Head of caudate nucleus (tissue), 42 donors: ENCODE results near the gene SINHCAF.
A peak's percentile ranks its signal among the peaks of the same experiment; 100 is the strongest.
"Not testable (repeated sequence)": the region's sequence is repeated elsewhere in the genome, so short reads cannot be mapped to it uniquely, and the experiment has no call there.

ENCODE experiments used
- DNase-seq, 42 donors: peaks; one replicate each; pipeline versions ENCODE4 v3.0.0 to v3.0.0-alpha.2; 2020 to 2021; ENCODE audit warnings: mixed read lengths in 7 of 42
- intact Hi-C: fragments of 100-400 bp; cut with DNase I; formaldehyde crosslinking; loops from one replicate; pipeline ENCODE4 v1.15.0; 2022

Gene SINHCAF, protein sequence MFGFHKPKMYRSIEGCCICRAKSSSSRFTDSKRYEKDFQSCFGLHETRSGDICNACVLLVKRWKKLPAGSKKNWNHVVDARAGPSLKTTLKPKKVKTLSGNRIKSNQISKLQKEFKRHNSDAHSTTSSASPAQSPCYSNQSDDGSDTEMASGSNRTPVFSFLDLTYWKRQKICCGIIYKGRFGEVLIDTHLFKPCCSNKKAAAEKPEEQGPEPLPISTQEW

DNA sequence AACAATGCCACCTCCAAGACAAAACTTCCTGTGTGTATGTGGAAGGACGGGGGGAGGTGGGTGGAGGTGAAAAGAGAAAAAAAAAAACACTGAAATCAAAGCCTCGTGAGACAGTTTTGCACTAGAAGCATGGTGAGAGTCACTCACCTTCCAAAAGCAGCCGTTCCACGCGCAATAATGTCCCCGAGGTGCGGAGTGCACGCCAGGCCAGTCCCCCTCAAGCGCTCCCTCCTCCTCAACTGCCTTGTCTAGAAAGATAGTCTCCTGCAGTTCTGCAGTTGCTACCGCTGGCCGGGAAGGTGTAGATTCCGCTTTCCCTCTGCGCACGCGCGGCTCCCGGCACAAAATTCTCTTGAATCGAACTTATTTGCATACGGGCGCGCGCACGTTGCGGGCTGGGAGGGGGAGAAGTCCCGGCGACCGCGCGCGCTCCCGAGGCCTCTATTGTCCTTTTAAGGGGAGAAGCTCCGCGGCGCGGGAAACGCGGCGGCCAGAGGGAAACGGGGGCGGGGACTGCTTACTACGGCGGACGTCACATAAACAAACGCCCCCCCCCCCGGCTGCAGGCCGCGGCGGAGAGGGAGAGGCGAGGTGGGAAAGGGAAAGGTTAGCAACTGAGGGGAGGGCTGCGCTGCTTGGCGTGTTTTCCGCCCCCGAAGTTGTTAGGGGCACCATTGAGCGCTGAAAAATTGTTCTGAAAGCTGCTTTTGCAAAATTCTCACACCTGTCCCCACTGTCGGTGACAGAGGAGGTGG is at the start of gene SINHCAF:
Gene SINHCAF (minus strand): TSS at position 274 of the 755 bp plus-strand sequence. CDS start 27,946 bp downstream, outside the sequence.
- intact Hi-C loops, result no loop called here
- DNase-seq, result peak; percentile 96 to 99 (median 98)

DNA sequence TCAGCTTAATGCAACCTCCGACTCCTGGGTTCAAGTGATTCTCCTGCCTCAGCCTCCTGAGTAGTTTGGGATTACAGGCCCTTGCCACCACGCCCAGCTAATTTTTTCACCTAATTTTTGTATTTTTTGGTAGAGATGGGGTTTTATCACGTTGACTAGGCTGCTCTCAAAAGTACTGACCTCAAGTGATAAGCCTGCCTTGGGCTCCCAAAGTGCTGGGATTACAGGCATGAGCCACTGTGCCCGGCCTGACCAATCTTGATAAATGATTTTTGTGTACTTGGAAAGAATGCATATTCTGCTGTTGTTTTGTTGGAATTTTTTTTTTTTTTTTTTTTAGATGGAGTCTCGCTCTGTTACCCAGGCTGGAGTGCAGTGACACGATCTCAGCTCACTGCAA is 49.5 kb upstream of the SINHCAF start:
- DNase-seq, result peak in 1 of 42 donors; percentile 7
- intact Hi-C loops, result not testable (repeated sequence)

DNA sequence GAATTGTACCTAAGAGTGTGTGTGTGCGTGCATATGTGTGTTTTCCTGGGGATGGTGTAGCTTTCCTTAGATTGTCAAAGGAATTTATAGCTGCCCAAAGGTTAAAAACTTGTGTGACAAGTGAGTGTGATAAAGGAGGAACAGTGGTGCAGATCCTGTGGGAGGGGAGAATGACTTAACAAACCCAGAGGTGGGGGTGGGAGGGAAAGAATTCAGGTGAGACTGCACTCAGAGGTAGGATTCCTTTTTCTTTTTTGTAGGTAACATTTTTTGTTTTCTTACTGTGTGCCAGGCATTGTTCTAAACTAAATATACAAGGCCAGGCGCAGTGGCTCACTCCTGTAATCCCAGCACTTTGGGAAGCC is 45.3 kb upstream of the SINHCAF start:
- intact Hi-C loops, result no loop called here
- peak in 11 of 42 donors; percentile 17 to 74 (median 39) for DNase-seq

DNA sequence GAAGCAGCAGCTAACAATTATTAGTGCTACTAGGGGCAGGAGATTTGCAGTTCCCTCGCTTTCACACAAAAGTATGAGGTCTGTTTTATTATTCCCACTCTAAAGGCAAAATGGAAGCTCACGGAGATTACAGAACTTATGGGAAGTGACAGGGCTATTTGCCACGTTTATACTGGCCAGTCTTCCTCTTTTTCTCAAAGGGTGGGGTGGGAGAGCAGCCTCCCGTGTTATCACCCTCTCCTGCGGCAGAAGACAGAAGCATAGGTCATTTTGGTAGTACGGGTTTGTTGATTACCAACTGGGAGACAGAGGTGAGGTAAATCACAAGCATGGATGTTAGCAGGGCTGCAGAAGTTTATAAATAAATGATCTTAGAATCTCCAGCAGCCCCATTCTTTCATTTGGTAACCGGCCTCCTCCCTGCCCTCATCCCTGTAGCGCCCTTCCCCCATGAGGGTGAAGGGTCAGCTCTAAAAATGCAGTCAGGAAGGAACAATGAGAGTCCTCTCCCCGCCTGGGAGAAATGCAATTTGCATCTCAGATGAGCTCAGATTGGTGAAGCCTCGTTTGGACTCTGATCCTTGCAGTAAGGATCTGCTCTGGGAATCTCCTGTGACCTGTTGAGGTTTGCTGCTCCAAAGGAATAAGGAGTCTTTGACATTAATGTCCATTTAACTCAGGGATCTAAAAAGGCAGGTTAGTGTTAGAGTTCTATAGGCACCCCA is 44.7 kb upstream of the SINHCAF start:
- intact Hi-C loops, result no loop called here
- DNase-seq, result peak in 1 of 42 donors; percentile 12

DNA sequence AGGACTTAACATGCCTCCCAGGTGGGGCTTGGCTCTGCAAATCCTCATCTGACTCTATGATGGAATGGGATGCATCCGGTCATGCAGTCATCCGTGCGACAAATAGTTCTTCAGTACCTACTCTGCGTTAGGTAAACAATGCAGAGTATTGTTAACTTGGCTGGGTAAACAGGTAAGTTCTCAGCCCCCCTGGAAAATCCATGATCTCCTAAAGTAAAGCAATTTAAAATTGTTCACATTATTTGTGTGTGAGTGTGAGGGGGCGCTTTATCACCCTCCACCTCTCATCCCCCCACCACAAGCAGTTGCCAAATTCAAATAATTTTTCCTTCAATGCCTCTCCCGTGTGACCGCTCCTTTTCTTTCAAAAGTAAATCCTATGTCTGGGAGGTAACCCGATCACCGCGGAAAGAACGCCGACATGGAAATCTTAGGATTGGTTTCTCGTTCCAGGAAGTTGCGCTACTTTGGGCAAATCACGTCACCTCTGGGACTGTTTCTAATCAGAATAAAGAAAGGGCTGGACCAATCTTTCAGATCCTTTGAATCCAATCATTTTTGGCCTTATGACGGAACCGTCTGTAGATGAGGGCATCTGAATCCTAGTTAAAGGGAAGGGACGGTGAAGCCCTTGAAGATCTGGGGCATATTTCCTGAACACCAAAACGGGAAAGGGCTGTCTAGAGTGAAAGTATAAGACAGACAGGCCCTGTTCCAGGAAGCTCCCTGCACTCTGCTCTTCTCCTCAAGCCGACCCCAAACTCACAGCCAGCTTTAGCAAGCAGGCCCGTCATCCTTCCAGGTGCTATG is 44.0 kb upstream of the SINHCAF start:
- DNase-seq, result peak in 2 of 42 donors; percentile 24 to 37

DNA sequence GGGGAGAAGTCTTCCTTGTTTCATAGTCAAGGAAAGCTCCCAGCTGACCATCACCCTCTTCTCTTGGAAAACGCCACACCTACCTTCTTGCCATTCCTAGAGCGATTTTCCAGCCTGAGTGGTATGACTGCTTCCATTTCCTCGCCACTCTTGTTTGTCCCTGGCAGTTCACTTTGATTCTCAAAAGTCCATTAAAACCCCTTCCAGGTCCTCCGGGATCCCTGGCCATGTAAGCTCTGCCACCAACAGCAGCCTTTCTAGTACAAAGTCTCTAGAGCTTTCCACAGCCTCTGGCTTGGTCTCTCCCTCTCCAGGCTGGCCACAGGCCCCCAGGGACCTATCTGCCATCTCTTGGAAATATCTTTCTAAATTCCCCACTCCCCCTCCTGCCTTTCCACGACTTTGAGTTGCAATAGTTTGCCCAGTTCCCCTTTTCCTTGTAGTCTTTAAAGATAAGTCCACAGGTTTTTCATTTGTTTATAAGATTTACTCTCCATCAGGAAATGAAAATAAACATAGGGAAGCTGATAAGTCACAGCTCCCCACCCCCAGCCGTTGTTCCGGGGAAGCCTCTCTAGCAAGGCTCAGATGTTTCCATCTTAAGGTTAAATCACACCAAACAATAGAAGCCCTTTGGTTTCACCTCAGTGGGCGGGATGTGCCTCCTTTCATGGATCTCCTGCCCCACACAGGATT is 42.9 kb upstream of the SINHCAF start:
- peak in 2 of 42 donors; percentile 22 to 34 for DNase-seq

More for the DNA sequence above, 44.0 kb upstream of the SINHCAF start:
- intact Hi-C loops, result no loop called here

DNA sequence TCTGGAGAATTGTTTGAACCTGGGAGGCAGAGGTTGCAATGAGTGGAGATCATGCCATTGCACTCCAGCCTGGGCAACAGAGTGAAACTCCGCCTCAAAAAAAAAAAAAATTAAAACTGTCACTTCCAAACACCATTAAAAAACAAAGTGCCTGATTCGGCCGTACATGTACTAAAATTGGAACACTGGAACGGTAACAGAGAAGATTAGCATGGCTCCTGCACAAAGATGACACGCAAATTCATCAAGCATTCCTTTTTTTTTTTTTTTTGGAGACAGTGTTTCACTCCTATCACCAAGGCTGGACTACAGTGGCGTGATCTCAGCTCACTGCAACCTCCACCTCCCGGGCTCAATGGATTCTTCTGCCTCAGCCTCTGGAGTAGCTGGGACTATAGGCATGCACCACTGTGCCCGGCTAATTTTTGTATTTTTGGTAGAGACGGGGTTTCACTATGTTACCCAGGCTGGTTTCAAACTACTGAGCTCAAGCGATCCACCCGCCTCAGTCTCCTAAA is 40.2 kb upstream of the SINHCAF start:
- DNase-seq, result peak in 1 of 42 donors; percentile 8
- intact Hi-C loops, result no loop called here

More for the DNA sequence above, 42.9 kb upstream of the SINHCAF start:
- intact Hi-C loops, result no loop called here

DNA sequence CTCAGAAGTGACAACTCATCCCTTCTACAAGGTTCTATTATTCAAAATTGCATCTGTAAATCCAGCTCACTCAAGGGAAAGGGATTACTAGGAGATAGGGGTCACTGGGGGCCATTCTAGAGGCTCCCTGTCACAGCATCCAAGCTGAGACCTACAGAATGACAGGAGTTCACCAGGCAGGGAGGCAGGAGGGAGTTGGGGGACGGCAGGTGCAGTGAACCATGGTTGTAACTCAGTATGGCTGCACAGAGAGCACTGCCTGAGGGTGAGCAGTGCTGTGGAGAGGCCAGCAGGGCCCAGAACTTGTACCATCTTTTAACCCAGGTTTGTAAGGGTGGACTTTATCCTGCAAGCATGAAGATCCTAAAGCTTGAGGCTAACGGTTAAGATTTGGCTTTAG is 37.9 kb upstream of the SINHCAF start:
- intact Hi-C loops, result no loop called here
- no peak for DNase-seq

DNA sequence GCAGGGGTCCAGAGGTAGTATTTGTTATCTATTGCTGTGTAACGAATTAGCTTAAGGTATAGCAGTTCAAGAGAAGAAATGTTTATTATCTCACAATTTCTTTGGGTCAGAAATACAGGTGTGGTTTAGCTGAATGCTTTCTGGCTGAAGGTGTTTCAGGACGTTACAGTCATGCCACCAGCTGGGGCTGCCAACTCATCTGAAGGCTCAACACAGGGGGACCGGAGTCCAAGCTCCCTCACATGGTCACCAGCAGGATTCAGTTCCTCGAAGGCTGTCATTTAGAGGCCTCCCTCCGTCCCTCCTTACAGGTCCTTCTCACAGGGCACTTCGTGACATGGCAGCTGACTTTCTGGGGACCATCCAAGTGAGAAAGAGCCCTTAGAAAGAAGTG is 37.5 kb upstream of the SINHCAF start:
- no peak for DNase-seq
- intact Hi-C loops, result no loop called here

DNA sequence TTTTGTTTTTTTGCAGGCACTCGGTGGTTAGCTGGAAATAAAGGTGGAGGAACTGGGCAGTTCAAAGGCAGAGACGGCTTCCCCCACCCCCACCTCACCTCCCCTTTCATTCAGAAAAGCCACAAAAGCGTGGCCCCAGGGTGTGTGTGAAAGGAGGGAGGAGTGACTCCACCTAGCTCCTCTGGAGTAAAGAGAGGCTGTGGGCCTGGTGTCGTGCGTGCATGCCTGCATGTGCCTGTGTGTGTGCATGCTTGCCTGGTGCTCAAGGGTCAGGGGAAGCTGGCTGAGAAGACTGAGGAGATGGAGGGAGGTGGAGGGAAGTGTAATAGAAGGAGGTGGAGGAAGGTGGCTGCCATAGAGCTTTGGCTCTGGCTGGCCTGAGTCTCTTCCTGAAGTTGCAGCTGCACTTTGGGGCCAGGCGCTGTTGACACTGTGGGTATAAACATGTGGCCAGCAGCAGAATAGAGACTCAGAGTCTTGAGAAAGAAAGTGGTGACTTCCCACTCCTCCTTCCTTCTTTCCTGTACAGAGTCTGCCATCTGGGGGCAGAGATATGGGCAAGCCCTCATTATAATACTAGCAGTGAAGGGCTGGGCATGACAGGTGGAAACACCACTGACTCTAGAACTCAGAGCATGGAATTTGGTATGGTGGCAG is 36.9 kb upstream of the SINHCAF start:
- peak in 12 of 42 donors; percentile 9 to 42 (median 20) for DNase-seq
- intact Hi-C loops, result no loop called here

DNA sequence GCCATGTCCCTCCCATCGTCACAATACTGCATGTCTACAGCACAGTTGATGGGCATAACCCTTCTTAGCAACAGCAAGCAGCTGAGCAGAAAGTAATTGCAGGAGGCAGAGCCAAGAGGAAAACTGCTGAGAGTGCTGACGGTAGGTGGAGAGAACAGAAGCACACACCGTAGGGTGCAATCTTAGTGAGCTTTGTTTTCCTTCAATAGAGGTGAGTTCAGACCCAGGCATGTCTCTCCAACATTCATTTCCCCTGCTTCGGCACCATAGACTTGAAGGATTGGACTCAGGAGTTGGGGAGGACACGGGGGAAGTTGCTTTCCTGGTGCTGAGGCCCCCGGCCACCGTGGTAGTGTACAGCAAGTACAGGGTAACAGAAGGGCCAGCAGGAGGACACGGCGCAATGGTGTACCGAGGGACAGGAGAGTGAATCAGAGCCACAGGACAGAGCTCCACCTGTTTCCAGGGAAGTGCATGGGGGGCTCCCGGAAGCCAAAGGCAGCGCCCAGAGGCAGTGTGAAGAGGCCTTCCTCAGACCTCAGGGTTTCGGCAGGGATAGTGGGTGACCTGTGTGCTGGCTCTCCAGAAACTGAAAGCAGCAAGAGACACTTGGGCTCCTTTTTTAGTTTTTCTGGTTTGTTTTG is 36.3 kb upstream of the SINHCAF start:
- peak in 4 of 42 donors; percentile 15 to 40 (median 19) for DNase-seq
- intact Hi-C loops, result no loop called here

DNA sequence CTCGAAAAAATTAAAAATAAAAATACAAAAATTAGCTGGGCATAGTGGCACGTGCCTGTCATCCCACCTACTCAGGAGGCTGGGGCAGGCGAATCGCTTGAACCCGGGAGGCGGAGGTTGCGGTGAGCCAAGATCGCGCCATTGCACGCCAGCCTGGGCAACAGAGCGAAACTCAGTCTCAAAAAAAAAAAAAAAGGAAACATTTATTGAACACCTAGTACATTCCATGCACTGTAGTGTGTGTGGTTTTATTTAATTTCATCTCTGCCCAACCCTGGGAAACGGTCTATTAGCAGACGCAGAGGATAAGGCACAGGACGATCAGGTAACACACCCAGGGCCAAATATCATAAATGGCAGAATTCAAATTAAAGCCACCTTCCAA is 35.8 kb upstream of the SINHCAF start:
- intact Hi-C loops, result no loop called here
- no peak for DNase-seq

DNA sequence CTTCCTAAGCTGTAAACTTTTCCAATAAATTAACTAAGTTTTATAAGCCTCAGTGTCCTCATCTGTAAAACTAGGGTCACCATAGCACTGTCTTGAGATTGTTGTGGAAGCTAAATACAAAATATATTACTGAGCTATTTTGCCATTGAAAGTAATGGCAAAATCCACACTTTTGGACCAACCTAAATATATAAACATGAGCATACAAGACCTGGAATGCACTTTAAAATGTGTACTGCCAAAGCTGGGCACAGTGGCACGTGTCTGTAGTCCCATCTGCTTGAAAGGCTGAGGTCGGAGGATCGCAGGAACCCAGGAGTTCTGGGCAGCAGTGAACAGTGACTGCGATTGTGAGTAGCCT is 29.8 kb upstream of the SINHCAF start:
- DNase-seq, result no peak
- intact Hi-C loops, result no loop called here

DNA sequence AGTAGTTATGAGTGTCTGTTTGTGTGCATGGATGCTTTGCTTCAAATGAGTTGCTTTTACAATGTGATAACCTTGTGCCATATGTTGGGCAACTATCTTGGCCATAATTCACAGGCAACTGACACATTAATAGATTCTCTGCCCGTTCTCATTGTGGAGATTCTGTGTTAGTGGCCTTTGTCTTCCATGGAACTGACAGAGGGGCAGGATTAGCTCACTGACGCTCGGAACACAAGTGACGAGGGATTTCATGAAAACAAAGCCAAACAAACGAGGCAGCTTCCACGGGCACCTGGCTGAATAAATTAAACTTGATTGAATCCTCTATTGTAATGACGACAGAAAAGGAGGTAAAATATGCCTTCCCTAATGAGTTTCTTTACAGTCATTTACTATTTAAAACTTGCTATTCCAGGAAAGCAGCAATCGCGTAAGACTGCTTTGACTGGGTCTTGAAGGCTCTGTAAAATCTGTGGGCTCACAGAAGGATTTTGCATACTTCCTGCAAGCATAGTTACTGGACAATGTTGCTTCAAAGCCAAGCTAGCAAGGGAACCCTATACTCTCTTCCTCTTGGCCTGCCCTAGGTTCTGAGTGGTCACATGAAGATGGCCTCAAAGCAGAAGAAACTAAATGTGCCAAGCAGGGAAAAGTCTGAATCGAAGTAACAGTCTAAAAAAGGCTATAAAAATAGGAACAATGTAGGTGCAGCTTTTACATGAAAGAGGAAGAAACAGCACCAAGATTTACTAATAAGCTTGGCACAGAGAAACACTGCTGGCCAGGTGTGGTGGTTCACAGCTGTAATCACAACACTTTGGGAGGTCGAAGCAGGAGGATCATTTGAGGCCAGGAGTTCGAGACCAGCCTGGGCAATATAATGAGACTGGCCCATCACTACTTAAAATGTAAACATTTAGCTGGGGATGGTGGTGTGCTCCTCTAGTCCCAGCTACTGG is 28.1 kb upstream of the SINHCAF start:
- intact Hi-C loops, result no loop called here
- peak in 12 of 42 donors; percentile 5 to 47 (median 24) for DNase-seq

DNA sequence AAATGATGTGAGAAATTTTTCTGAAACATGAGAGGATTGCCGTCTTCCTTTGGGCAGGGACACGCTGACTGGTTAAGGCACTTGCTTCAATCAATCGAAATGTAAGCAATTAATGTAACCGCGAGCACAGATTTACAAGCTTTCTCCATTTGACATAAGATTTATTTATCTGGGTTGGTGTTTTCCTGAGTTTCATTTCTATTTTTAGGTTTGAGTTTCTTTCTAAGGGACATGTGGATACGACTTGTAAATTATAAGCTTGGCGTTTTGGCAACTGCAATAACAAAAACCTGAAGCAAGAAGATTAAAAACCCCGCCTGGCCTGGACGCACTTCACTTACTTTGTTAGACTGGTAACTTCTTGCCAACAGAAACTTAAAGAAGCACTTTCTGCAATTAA is 20.3 kb upstream of the SINHCAF start:
- DNase-seq, result no peak
- intact Hi-C loops, result no loop called here

DNA sequence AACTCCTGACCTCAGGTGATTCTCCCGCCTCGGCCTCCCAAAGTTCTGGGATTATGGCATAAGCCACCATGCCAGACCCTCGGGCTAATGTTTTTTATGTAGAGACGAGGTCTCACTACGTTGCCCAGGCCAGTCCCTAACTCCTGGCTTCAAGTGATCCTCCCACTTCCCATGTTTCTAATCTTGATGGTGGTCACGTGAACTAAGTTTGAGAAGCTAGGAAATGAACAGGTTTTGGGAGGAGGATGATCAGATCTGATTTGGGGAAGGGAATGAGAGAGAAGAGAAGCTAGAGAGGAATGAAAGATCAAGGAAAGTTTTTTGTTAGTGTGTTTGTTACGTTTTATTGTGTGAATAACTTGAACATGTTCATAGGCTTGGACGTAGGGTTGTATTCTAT is 17.2 kb upstream of the SINHCAF start:
- intact Hi-C loops, result no loop called here
- DNase-seq, result no peak
